ENCODE results near the gene HBD. TPM values are rescaled to one million over a fixed set of nuclear protein-coding genes. Genes with fewer than 3 reads are reported as not detected.

HBD gene
- total RNA-seq, 2 donors from 2014 or later, result not detected

GRCh38 chr11:5269715-5270147, 35.4 kb upstream of the HBD start, which contains the start of gene HBE1:
TSS of gene HBE1 (minus strand) at chr11:5269945. CDS start at chr11:5269890, 55 bp downstream.
- Histone ChIP-seq H3K9ac (ENCODE audit: extremely low read depth, low read length, poor library complexity, severe bottlenecking) (no peak within 1 kb of the TSS), H3K9me3 (ENCODE audit: control insufficient read depth, low read length) (no peaks in the 10 kb centered on the region), H3K27ac (ENCODE audit: low read depth, low read length) (no peak within 1 kb of the TSS), H3K4me3 (ENCODE audit: low read length) (no peak within 1 kb of the TSS), H3K36me3 (ENCODE audit: control insufficient read depth, insufficient read depth, low read length) (no peaks in the 10 kb centered on the region), H3K4me1 (ENCODE audit: control insufficient read depth, insufficient read depth, low read length) (peaks cover 3% of the 10 kb centered on the region), H3K27me3 (ENCODE audit: control insufficient read depth, insufficient read depth, low read length, poor library complexity, severe bottlenecking) (no peaks in the 10 kb centered on the region)
- H3K4me1 Mint-ChIP-seq, result peaks cover 5% of the 10 kb centered on the region
- no peak for TF ChIP-seq CTCF (conservative IDR thresholded peaks at IDR 0.05)
- no peak for DNase-seq
- H3K4me3 Mint-ChIP-seq, result no peak within 1 kb of the TSS
- H3K36me3 Mint-ChIP-seq (ENCODE audit: low read depth), result no peaks in the 10 kb centered on the region
- WGBS, 2 experiments (ENCODE audit: insufficient coverage in 1 of 2, insufficient read length in 1 of 2), result 93 to 95% methylated on average over 3 to 4 of the region's 4 CpGs
- no peaks in the 10 kb centered on the region for H3K9me3 Mint-ChIP-seq
- H3K27ac Mint-ChIP-seq, result no peak within 1 kb of the TSS
- H3K27me3 Mint-ChIP-seq (ENCODE audit: insufficient read depth), result no peaks in the 10 kb centered on the region

- H3K9me3 ChIP-seq (ENCODE audit: control insufficient read depth, low read length), result peaks cover 3% of the 10 kb centered on the region
- Mint-ChIP-seq H3K9me3 (peaks cover 6% of the 10 kb centered on the region), H3K27ac (no peak overlapping the region), H3K27me3 (ENCODE audit: insufficient read depth) (no peaks in the 10 kb centered on the region), H3K4me3 (no peak overlapping the region), H3K4me1 (peaks cover 3% of the 10 kb centered on the region), H3K36me3 (ENCODE audit: low read depth) (no peaks in the 10 kb centered on the region)
- no peak overlapping the region for H3K4me3 ChIP-seq (ENCODE audit: low read length)
- no peak overlapping the region for H3K9ac ChIP-seq (ENCODE audit: extremely low read depth, low read length, poor library complexity, severe bottlenecking)
- no peaks in the 10 kb centered on the region for H3K27me3 ChIP-seq (ENCODE audit: control insufficient read depth, insufficient read depth, low read length, poor library complexity, severe bottlenecking)
- no peak for TF ChIP-seq CTCF (conservative IDR thresholded peaks at IDR 0.05)
- no peak overlapping the region for H3K27ac ChIP-seq (ENCODE audit: low read depth, low read length)
- 74 to 94% methylated on average over 2 of the region's 2 CpGs for WGBS, 2 experiments (ENCODE audit: insufficient coverage in 1 of 2, insufficient read length in 1 of 2)
- DNase-seq, result no peak
- H3K36me3 ChIP-seq (ENCODE audit: control insufficient read depth, insufficient read depth, low read length), result no peaks in the 10 kb centered on the region
- H3K4me1 ChIP-seq (ENCODE audit: control insufficient read depth, insufficient read depth, low read length), result no peaks in the 10 kb centered on the region
Measured at GRCh38 chr11:5267033-5267563, 32.8 kb upstream of the HBD start.

DNA sequence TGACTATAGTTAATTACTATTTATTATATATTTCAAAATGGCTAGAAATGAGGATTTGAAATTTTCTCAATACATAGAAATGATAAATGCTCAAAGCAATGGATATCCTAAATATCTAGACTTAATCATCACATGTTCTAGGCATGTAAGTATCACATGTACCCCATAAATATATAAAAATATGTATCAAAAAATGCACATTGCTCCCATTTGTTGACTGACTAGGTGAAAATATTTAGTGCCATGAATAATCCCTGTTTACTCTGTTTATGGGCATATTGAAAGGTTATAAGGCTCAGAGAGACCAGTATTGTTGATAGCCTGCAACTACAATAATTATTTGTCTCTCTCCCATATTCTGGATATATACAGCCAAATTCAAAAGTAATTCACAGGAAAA, 32.3 kb upstream of the HBD start:
- Histone ChIP-seq H3K27me3 (ENCODE audit: control insufficient read depth, insufficient read depth, low read length, poor library complexity, severe bottlenecking) (no peaks in the 10 kb centered on the region), H3K4me3 (ENCODE audit: low read length) (no peak overlapping the region), H3K9ac (ENCODE audit: extremely low read depth, low read length, poor library complexity, severe bottlenecking) (no peak overlapping the region), H3K27ac (ENCODE audit: low read depth, low read length) (no peak overlapping the region), H3K4me1 (ENCODE audit: control insufficient read depth, insufficient read depth, low read length) (no peaks in the 10 kb centered on the region), H3K9me3 (ENCODE audit: control insufficient read depth, low read length) (peaks cover 6% of the 10 kb centered on the region), H3K36me3 (ENCODE audit: control insufficient read depth, insufficient read depth, low read length) (no peaks in the 10 kb centered on the region)
- no peak overlapping the region for H3K4me3 Mint-ChIP-seq
- H3K4me1 Mint-ChIP-seq, result peaks cover 3% of the 10 kb centered on the region
- no peak for DNase-seq
- no peaks in the 10 kb centered on the region for H3K27me3 Mint-ChIP-seq (ENCODE audit: insufficient read depth)
- no peaks in the 10 kb centered on the region for H3K36me3 Mint-ChIP-seq (ENCODE audit: low read depth)
- H3K9me3 Mint-ChIP-seq, result peaks cover 8% of the 10 kb centered on the region
- TF ChIP-seq CTCF (conservative IDR thresholded peaks at IDR 0.05), result no peak
- H3K27ac Mint-ChIP-seq, result no peak overlapping the region
